ENCODE measurements around the gene CCDC192.

The CCDC192 gene

DNA sequence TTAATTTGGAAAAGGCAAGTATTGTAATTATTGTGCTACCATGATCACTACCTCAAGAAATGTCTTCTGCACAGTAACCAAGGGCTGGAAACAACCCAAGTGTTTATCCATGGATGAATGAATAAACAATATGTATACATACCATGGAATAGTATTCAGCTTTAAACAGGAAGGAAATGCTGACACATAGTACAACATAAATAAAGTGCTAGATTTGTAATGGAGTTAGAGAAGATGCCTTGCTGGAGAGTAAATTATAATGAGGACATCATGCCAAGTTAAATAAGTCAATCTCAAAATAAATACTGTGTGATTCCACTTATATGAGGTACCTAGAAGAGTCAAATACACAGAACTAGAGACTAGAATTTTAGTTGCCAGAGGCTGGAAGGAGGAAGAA lies 160.0 kb downstream of the CCDC192 start:
- ATAC-seq = no peak
- no peak for TF ChIP-seq CSDC2 (CRISPR knock-in tag; IDR thresholded peaks at IDR 0.05)
- no peak for TF ChIP-seq ZNF70 (CRISPR knock-in tag; IDR thresholded peaks at IDR 0.05)
- no peak for TF ChIP-seq TCF4 (CRISPR knock-in tag; IDR thresholded peaks at IDR 0.05; ENCODE audit: borderline replicate concordance)
- TF ChIP-seq OSR1 (CRISPR knock-in tag; IDR thresholded peaks at IDR 0.05) = no peak
- no peak for TF ChIP-seq BACH2 (CRISPR knock-in tag; IDR thresholded peaks at IDR 0.05; ENCODE audit: borderline replicate concordance)
- TF ChIP-seq, protein P1, sequence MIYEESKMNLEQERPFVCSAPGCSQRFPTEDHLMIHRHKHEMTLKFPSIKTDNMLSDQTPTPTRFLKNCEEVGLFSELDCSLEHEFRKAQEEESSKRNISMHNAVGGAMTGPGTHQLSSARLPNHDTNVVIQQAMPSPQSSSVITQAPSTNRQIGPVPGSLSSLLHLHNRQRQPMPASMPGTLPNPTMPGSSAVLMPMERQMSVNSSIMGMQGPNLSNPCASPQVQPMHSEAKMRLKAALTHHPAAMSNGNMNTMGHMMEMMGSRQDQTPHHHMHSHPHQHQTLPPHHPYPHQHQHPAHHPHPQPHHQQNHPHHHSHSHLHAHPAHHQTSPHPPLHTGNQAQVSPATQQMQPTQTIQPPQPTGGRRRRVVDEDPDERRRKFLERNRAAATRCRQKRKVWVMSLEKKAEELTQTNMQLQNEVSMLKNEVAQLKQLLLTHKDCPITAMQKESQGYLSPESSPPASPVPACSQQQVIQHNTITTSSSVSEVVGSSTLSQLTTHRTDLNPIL (CRISPR knock-in tag; IDR thresholded peaks at IDR 0.05; ENCODE audit: low read depth) = no peak
- no peak for TF ChIP-seq TOX (CRISPR knock-in tag; IDR thresholded peaks at IDR 0.05; ENCODE audit: borderline replicate concordance)
- TF ChIP-seq, protein P2, sequence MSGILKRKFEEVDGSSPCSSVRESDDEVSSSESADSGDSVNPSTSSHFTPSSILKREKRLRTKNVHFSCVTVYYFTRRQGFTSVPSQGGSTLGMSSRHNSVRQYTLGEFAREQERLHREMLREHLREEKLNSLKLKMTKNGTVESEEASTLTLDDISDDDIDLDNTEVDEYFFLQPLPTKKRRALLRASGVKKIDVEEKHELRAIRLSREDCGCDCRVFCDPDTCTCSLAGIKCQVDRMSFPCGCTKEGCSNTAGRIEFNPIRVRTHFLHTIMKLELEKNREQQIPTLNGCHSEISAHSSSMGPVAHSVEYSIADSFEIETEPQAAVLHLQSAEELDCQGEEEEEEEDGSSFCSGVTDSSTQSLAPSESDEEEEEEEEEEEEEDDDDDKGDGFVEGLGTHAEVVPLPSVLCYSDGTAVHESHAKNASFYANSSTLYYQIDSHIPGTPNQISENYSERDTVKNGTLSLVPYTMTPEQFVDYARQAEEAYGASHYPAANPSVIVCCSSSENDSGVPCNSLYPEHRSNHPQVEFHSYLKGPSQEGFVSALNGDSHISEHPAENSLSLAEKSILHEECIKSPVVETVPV (CRISPR knock-in tag; IDR thresholded peaks at IDR 0.05) = no peak
- no peak for TF ChIP-seq SNAI2 (CRISPR knock-in tag; IDR thresholded peaks at IDR 0.05)
- TF ChIP-seq, protein P3, sequence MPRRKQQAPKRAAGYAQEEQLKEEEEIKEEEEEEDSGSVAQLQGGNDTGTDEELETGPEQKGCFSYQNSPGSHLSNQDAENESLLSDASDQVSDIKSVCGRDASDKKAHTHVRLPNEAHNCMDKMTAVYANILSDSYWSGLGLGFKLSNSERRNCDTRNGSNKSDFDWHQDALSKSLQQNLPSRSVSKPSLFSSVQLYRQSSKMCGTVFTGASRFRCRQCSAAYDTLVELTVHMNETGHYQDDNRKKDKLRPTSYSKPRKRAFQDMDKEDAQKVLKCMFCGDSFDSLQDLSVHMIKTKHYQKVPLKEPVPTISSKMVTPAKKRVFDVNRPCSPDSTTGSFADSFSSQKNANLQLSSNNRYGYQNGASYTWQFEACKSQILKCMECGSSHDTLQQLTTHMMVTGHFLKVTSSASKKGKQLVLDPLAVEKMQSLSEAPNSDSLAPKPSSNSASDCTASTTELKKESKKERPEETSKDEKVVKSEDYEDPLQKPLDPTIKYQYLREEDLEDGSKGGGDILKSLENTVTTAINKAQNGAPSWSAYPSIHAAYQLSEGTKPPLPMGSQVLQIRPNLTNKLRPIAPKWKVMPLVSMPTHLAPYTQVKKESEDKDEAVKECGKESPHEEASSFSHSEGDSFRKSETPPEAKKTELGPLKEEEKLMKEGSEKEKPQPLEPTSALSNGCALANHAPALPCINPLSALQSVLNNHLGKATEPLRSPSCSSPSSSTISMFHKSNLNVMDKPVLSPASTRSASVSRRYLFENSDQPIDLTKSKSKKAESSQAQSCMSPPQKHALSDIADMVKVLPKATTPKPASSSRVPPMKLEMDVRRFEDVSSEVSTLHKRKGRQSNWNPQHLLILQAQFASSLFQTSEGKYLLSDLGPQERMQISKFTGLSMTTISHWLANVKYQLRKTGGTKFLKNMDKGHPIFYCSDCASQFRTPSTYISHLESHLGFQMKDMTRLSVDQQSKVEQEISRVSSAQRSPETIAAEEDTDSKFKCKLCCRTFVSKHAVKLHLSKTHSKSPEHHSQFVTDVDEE (CRISPR knock-in tag; IDR thresholded peaks at IDR 0.05) = no peak
- TF ChIP-seq GLIS3 (CRISPR knock-in tag; IDR thresholded peaks at IDR 0.05) = no peak
- no peak for TF ChIP-seq ZNF565 (CRISPR knock-in tag; conservative IDR thresholded peaks at IDR 0.05; ENCODE audit: low read depth)
- no peak for TF ChIP-seq ZNF8 (CRISPR knock-in tag; IDR thresholded peaks at IDR 0.05)
- no peak for TF ChIP-seq ARNTL (CRISPR knock-in tag; IDR thresholded peaks at IDR 0.05; ENCODE audit: borderline replicate concordance, low read depth)

DNA sequence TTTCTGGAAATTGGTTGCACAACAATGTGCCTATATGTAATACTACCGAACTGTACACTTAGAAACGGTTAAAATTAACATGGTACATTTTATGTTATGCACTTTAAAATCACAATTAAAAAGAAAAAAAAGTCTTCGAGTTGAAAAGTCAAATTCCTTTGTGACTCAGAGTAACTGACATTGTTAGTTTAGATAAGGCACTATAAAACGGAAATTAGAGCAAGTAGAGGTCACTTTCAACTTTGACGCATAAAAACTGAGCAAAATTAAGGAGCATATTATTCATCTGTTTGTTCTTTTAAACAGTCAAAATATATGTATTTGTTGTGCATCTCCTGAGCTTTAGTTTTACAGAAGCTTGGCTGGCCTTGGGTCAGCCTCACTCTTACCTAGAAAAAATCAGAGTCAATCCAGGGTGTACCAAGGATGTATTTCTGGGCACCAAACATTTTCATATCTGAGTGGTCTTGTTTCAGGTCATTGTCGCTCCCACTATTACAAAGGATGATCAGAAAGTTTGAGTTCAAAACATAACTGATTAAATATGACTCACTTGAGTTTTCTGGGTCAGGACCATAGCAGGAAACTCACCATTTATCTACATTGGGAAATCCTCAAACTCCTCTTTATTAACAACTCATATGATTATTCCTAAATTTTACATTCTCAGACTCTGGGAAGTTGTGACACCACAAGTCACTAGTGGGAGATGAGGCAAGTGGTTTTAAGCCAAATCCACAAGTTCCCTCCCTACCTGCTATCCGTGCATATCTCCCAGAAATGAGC lies 160.6 kb downstream of the CCDC192 start:
- no peak for ATAC-seq
- TF ChIP-seq OSR1 (CRISPR knock-in tag; IDR thresholded peaks at IDR 0.05) = no peak
- no peak for TF ChIP-seq TCF4 (CRISPR knock-in tag; IDR thresholded peaks at IDR 0.05; ENCODE audit: borderline replicate concordance)
- TF ChIP-seq CSDC2 (CRISPR knock-in tag; IDR thresholded peaks at IDR 0.05) = no peak
- TF ChIP-seq, protein P3 (CRISPR knock-in tag; IDR thresholded peaks at IDR 0.05) = no peak
- TF ChIP-seq, protein P1 (CRISPR knock-in tag; IDR thresholded peaks at IDR 0.05; ENCODE audit: low read depth) = no peak
- TF ChIP-seq, protein P4, sequence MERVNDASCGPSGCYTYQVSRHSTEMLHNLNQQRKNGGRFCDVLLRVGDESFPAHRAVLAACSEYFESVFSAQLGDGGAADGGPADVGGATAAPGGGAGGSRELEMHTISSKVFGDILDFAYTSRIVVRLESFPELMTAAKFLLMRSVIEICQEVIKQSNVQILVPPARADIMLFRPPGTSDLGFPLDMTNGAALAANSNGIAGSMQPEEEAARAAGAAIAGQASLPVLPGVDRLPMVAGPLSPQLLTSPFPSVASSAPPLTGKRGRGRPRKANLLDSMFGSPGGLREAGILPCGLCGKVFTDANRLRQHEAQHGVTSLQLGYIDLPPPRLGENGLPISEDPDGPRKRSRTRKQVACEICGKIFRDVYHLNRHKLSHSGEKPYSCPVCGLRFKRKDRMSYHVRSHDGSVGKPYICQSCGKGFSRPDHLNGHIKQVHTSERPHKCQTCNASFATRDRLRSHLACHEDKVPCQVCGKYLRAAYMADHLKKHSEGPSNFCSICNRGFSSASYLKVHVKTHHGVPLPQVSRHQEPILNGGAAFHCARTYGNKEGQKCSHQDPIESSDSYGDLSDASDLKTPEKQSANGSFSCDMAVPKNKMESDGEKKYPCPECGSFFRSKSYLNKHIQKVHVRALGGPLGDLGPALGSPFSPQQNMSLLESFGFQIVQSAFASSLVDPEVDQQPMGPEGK (CRISPR knock-in tag; IDR thresholded peaks at IDR 0.05; ENCODE audit: borderline replicate concordance) = no peak
- no peak for TF ChIP-seq TOX (CRISPR knock-in tag; IDR thresholded peaks at IDR 0.05; ENCODE audit: borderline replicate concordance)
- no peak for TF ChIP-seq ISL1 (CRISPR knock-in tag; IDR thresholded peaks at IDR 0.05)
- no peak for TF ChIP-seq ZNF565 (CRISPR knock-in tag; conservative IDR thresholded peaks at IDR 0.05; ENCODE audit: low read depth)
- TF ChIP-seq ZFP30 (CRISPR knock-in tag; IDR thresholded peaks at IDR 0.05) = no peak
- no peak for TF ChIP-seq RARB (CRISPR knock-in tag; IDR thresholded peaks at IDR 0.05)
- no peak for TF ChIP-seq SNAI2 (CRISPR knock-in tag; IDR thresholded peaks at IDR 0.05)
- no peak for TF ChIP-seq BACH2 (CRISPR knock-in tag; IDR thresholded peaks at IDR 0.05; ENCODE audit: borderline replicate concordance)
- TF ChIP-seq ZC3H10 (CRISPR knock-in tag; IDR thresholded peaks at IDR 0.05) = no peak
- TF ChIP-seq ESRRG (CRISPR knock-in tag; IDR thresholded peaks at IDR 0.05) = no peak

Measured in SK-N-SH treated with all-trans-retinoic acid at 6 μM for 48 hours (cell line).